HG02610 (cell line): ENCODE measurements around the gene FXYD1.

Experiments used
- ATAC-seq: cut with Tn5 transposase; IDR thresholded peaks from one replicate; pipeline ENCODE4 v1.9.1; 2021; ENCODE audit warnings: mild to moderate bottlenecking, moderate library complexity; ENCODE audit not compliant: unreplicated experiment

FXYD1 gene

DNA sequence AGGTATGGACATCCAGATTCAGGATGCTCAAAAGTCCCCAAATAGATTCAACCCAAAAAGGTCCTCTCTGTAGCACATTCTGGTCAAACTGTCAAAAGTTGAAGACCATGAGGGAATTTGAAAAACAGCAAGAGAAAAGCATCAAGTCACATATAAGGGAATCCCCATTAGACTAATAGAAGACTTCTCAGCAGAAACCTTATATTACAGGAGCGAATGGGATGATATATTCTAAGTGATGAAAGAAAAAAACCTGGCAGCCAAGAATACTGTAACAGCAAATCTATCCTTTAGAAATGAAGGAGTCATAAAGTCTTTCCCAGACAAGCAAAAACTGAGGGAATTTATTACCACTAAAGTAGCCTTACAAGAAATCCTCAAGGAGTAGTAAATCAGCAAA is 45.6 kb downstream of the FXYD1 start:
- no peak for ATAC-seq

- ATAC-seq: no peak
These were observed 46.3 kb downstream of the FXYD1 start for GRCh38 chr19:35184884-35185283.
